Neural cell (in vitro differentiated cells): ENCODE measurements around the gene NTN3. TPM values are rescaled to one million over a fixed set of nuclear protein-coding genes. Genes with fewer than 3 reads are reported as not detected.

ENCODE experiments used
- H2AFZ ChIP-seq: fragments of 200-600, 300-800 bp; sonication (generic), shearing (Covaris generic); 2 replicates; pipeline ENCODE4 v1.6.0; 2014; ENCODE audit warnings: low read depth, mild to moderate bottlenecking, antibody characterized with exemption, low read length, moderate library complexity
- H3F3A ChIP-seq: fragments of 200-600 bp; shearing (Covaris generic); 2 replicates; pipeline ENCODE4 v1.6.1; 2016; ENCODE audit warnings: mild to moderate bottlenecking, moderate library complexity, mixed read lengths, antibody characterized with exemption, low read length; ENCODE audit not compliant: insufficient read depth, poor library complexity, severe bottlenecking
- H3K27ac ChIP-seq: fragments of 200-600, 300-800 bp; sonication (generic), shearing (Covaris generic); 2 replicates; pipeline ENCODE4 v1.5.1; 2014; ENCODE audit warnings: mild to moderate bottlenecking, low read length, moderate library complexity
- H3K27me3 ChIP-seq: fragments of 300-800, 200-600 bp; sonication (generic), shearing (Covaris generic); 2 replicates; pipeline ENCODE4 v1.6.0; 2014; ENCODE audit warnings: mild to moderate bottlenecking, low read depth, low read length, moderate library complexity; ENCODE audit not compliant: insufficient read depth
- H3K36me3 ChIP-seq: fragments of 300-800, 200-600 bp; sonication (generic), shearing (Covaris generic); 2 replicates; pipeline ENCODE4 v1.5.1; 2014; ENCODE audit warnings: mild to moderate bottlenecking, antibody characterized with exemption, low read length, moderate library complexity; ENCODE audit not compliant: insufficient read depth
- H3K4me2 ChIP-seq: fragments of 300-800, 200-600 bp; sonication (generic), shearing (Covaris generic); 2 replicates; pipeline ENCODE4 v1.6.0; 2014; ENCODE audit warnings: mild to moderate bottlenecking, low read length
- H3K4me3 ChIP-seq: fragments of 300-800, 200-600 bp; sonication (generic), shearing (Covaris generic); 2 replicates; pipeline ENCODE4 v1.5.1; 2014; ENCODE audit warnings: mild to moderate bottlenecking, low read length, moderate library complexity
- H3K79me2 ChIP-seq: fragments of 200-600 bp; shearing (Covaris generic); replicated peaks from 2 replicates; pipeline ENCODE4 v1.6.0; 2014; ENCODE audit warnings: mild to moderate bottlenecking, low read length, moderate library complexity; ENCODE audit not compliant: insufficient read depth
- H3K9ac ChIP-seq: fragments of 300-800, 200-600 bp; sonication (generic), shearing (Covaris generic); 2 replicates; pipeline ENCODE4 v1.6.1; 2016; ENCODE audit warnings: mild to moderate bottlenecking, low read length, mixed read lengths
- H3K9me2 ChIP-seq: fragments of 200-600 bp; shearing (Covaris generic); 2 replicates; pipeline ENCODE4 v1.6.1; 2016; ENCODE audit warnings: mild to moderate bottlenecking, low read length, mixed read lengths; ENCODE audit not compliant: insufficient read depth
- H3K9me3 ChIP-seq: fragments of 200-600, 300-800 bp; sonication (generic), shearing (Covaris generic); 2 replicates; pipeline ENCODE4 v1.6.1; 2016; ENCODE audit warnings: mild to moderate bottlenecking, mixed run types, low read length, moderate library complexity, mixed read lengths
- H4K20me1 ChIP-seq: fragments of 200-600 bp; shearing (Covaris generic); 2 replicates; pipeline ENCODE4 v1.6.1; 2016; ENCODE audit warnings: mild to moderate bottlenecking, mixed run types; ENCODE audit not compliant: insufficient read depth
- EP300 ChIP-seq: fragments of 450-650 bp; conservative IDR thresholded peaks from 2 replicates; pipeline ENCODE4 v1.6.1; 2014; ENCODE audit warnings: antibody characterized with exemption, mild to moderate bottlenecking, moderate library complexity; ENCODE audit not compliant: poor library complexity, severe bottlenecking
- EZH2 ChIP-seq: fragments of 200-600, 300-800 bp; shearing (Covaris generic), sonication (generic); IDR thresholded peaks from 2 replicates; pipeline ENCODE4 v1.6.1; 2014; ENCODE audit warnings: antibody characterized with exemption, low read length, borderline replicate concordance, mild to moderate bottlenecking; ENCODE audit not compliant: insufficient read depth, poor library complexity, severe bottlenecking
- MXI1 ChIP-seq: fragments of 450-650 bp; conservative IDR thresholded peaks from 2 replicates; pipeline ENCODE4 v1.6.1; 2014; ENCODE audit warnings: antibody characterized with exemption, mild to moderate bottlenecking; ENCODE audit not compliant: poor library complexity, severe bottlenecking
- POLR2AphosphoS5 ChIP-seq: IDR thresholded peaks from 2 replicates; pipeline ENCODE4 v1.6.1; 2012
- RAD21 ChIP-seq: fragments of 450-650 bp; conservative IDR thresholded peaks from 2 replicates; pipeline ENCODE4 v1.6.1; 2014; ENCODE audit warnings: antibody characterized with exemption, mild to moderate bottlenecking, moderate library complexity
- REST ChIP-seq: IDR thresholded peaks from 2 replicates; pipeline ENCODE4 v1.6.1; 2012; ENCODE audit warnings: borderline replicate concordance
- SMC3 ChIP-seq: fragments of 450-650 bp; conservative IDR thresholded peaks from 2 replicates; pipeline ENCODE4 v1.6.1; 2014; ENCODE audit warnings: antibody characterized with exemption, mild to moderate bottlenecking, moderate library complexity; ENCODE audit not compliant: poor library complexity
- TAF1 ChIP-seq: IDR thresholded peaks from 2 replicates; pipeline ENCODE4 v1.6.1; 2012; ENCODE audit warnings: low read depth
- polyA plus RNA-seq: library from polyadenylated mRNA; depleted of rRNA; stranded (reverse); fragments of >200 nt; gene quantifications from 2 replicates; pipeline ENCODE4 v1.2.3, GENCODE V29; 2014
- TF ChIP-seq, protein P1 (sequence below): fragments of 450-650 bp; IDR thresholded peaks from 2 replicates; pipeline ENCODE4 v1.5.1; 2014; ENCODE audit warnings: antibody characterized with exemption, mild to moderate bottlenecking, moderate library complexity; ENCODE audit not compliant: poor library complexity, severe bottlenecking

The NTN3 gene
- polyA plus RNA-seq, 1 donor from 2014 or later, result 1.2 TPM

- no peak for TF ChIP-seq EP300
- TF ChIP-seq, protein P1, sequence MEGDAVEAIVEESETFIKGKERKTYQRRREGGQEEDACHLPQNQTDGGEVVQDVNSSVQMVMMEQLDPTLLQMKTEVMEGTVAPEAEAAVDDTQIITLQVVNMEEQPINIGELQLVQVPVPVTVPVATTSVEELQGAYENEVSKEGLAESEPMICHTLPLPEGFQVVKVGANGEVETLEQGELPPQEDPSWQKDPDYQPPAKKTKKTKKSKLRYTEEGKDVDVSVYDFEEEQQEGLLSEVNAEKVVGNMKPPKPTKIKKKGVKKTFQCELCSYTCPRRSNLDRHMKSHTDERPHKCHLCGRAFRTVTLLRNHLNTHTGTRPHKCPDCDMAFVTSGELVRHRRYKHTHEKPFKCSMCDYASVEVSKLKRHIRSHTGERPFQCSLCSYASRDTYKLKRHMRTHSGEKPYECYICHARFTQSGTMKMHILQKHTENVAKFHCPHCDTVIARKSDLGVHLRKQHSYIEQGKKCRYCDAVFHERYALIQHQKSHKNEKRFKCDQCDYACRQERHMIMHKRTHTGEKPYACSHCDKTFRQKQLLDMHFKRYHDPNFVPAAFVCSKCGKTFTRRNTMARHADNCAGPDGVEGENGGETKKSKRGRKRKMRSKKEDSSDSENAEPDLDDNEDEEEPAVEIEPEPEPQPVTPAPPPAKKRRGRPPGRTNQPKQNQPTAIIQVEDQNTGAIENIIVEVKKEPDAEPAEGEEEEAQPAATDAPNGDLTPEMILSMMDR, result no peak
- TF ChIP-seq EZH2, result no peak
- TF ChIP-seq TAF1, result no peak
- Histone ChIP-seq H3K79me2 (peaks cover 8% of the 10 kb centered on the region), H2AFZ (no peak overlapping the region), H3K27me3 (no peaks in the 10 kb centered on the region), H3K36me3 (no peaks in the 10 kb centered on the region), H3K27ac (no peak overlapping the region), H4K20me1 (no peaks in the 10 kb centered on the region), H3K9me2 (no peaks in the 10 kb centered on the region), H3F3A (no peaks in the 10 kb centered on the region), H3K9ac (no peak overlapping the region), H3K4me2 (no peak overlapping the region), H3K9me3 (no peaks in the 10 kb centered on the region), H3K4me3 (peak overlapping the region; percentile 94)
These were observed 5.2 kb downstream of the NTN3 start for GRCh38 chr16:2476345-2476720.

- Histone ChIP-seq H3K79me2 (peaks cover 8% of the 10 kb centered on the region), H4K20me1 (no peaks in the 10 kb centered on the region), H3K36me3 (no peaks in the 10 kb centered on the region), H3K9me2 (no peaks in the 10 kb centered on the region), H3F3A (no peaks in the 10 kb centered on the region), H3K4me3 (peak overlapping the region; percentile 94), H3K4me2 (no peak overlapping the region), H3K27me3 (no peaks in the 10 kb centered on the region), H2AFZ (no peak overlapping the region), H3K27ac (no peak overlapping the region), H3K9me3 (no peaks in the 10 kb centered on the region), H3K9ac (no peak overlapping the region)
- TF ChIP-seq EP300 (no peak), RAD21 (no peak), POLR2AphosphoS5 (no peak), EZH2 (no peak), TAF1 (no peak), REST (no peak), SMC3 (no peak), MXI1 (no peak)
- TF ChIP-seq, protein P1, result no peak
These were observed 5.6 kb downstream of the NTN3 start for GRCh38 chr16:2476741-2477140.
